H1 (cell line): ENCODE results near the gene CCNT2. TPM values are rescaled to one million over a fixed set of nuclear protein-coding genes. Genes with fewer than 3 reads are reported as not detected.

Source experiments
- CTCF ChIA-PET: fragments of 300-600 bp; sonication (Branson Sonifier 250); formaldehyde crosslinking; loops from one replicate; lab custom pipeline; 2021; ENCODE audit not compliant: partially characterized antibody; lab: Charles Lee
- POLR2A ChIA-PET: fragments of 300-600 bp; sonication (Branson Sonifier 250); formaldehyde crosslinking; loops from one replicate; lab custom pipeline; 2021; ENCODE audit warnings: inconsistent platforms; ENCODE audit not compliant: partially characterized antibody; lab: Charles Lee
- DNase-seq, 2 experiments: peaks; one replicate each; pipeline versions ENCODE4 v3.0.0 to v3.0.0-alpha.2; 2010 to 2022; ENCODE audit warnings: low spot score in 2 of 2, low read depth in 1 of 2, mixed read lengths in 1 of 2
- FAIRE-seq: peaks from 2 replicates; lab custom pipeline; 2011; peaks lifted over from hg19 to GRCh38; lab: Jason Lieb, UNC
- H2AFZ ChIP-seq: 2 replicates; pipeline ENCODE4 v1.8.1; 2012; ENCODE audit warnings: low read length, inconsistent platforms
- H2AK5ac ChIP-seq: 2 replicates; pipeline ENCODE4 v1.6.1; 2013; ENCODE audit warnings: low read depth, low read length
- H2BK120ac ChIP-seq: replicated peaks from 2 replicates; pipeline ENCODE3; 2013; ENCODE audit warnings: low read depth, low read length, inconsistent platforms
- H2BK12ac ChIP-seq: 2 replicates; pipeline ENCODE4 v1.6.1; 2013; ENCODE audit warnings: low read depth, low read length
- H2BK15ac ChIP-seq: 2 replicates; pipeline ENCODE4 v1.6.1; 2013; ENCODE audit warnings: low read length
- H2BK20ac ChIP-seq: 2 replicates; pipeline ENCODE4 v1.6.1; 2013; ENCODE audit warnings: low read length
- H2BK5ac ChIP-seq: 2 replicates; pipeline ENCODE4 v1.6.1; 2013; ENCODE audit warnings: low read depth, low read length
- H3K14ac ChIP-seq: 2 replicates; pipeline ENCODE4 v1.6.1; 2013; ENCODE audit warnings: inconsistent platforms; ENCODE audit not compliant: insufficient read length
- H3K18ac ChIP-seq: 2 replicates; pipeline ENCODE4 v1.6.1; 2013; ENCODE audit warnings: low read length; ENCODE audit errors: extremely low read depth
- H3K23ac ChIP-seq: 2 replicates; pipeline ENCODE4 v1.6.1; 2013; ENCODE audit warnings: inconsistent platforms; ENCODE audit not compliant: insufficient read length
- H3K23me2 ChIP-seq: 2 replicates; pipeline ENCODE4 v1.6.1; 2013; ENCODE audit warnings: low read depth, low read length
- H3K27ac ChIP-seq: 2 replicates; pipeline ENCODE4 v1.6.1; 2011; ENCODE audit warnings: low read depth, low read length, inconsistent platforms
- H3K27me3 ChIP-seq, 4 experiments: replicated peaks in 1 of 4; 1 replicate in 1 of 4; 2 replicates in 3 of 4; pipeline versions ENCODE4 v1.6.1 to v1.8.1; 2011 to 2013; ENCODE audit warnings: low read length in 3 of 4, mild to moderate bottlenecking in 3 of 4, inconsistent platforms in 2 of 4, mixed read lengths in 2 of 4, moderate library complexity in 1 of 4; ENCODE audit not compliant: control insufficient read depth in 3 of 4, insufficient read depth in 3 of 4; ENCODE audit errors: extremely low read depth in 1 of 4
- H3K36me3 ChIP-seq, 4 experiments: 2 replicates each; pipeline versions ENCODE4 v1.6.1 to v1.8.1; 2011 to 2013; ENCODE audit warnings: mild to moderate bottlenecking in 4 of 4, low read length in 3 of 4, moderate library complexity in 2 of 4, control low read depth in 1 of 4, inconsistent platforms in 1 of 4; ENCODE audit not compliant: insufficient read depth in 4 of 4, control insufficient read depth in 2 of 4
- H3K4ac ChIP-seq: replicated peaks from 2 replicates; pipeline ENCODE3; 2013; ENCODE audit warnings: low read length, low read depth, mixed read lengths, inconsistent platforms; ENCODE audit not compliant: insufficient read length
- H3K4me1 ChIP-seq, 4 experiments: replicated peaks in 1 of 4; 1 replicate in 1 of 4; 2 replicates in 3 of 4; pipeline versions ENCODE4 v1.6.1 to v1.8.1; 2011 to 2013; ENCODE audit warnings: low read length in 3 of 4, inconsistent platforms in 2 of 4, mixed read lengths in 1 of 4; ENCODE audit not compliant: insufficient read depth in 4 of 4, control insufficient read depth in 3 of 4
- H3K4me2 ChIP-seq, 2 experiments: 2 replicates each; pipeline versions ENCODE4 v1.6.1 to v1.8.1; 2011 to 2013; ENCODE audit warnings: low read depth in 2 of 2, low read length in 2 of 2, control low read depth in 1 of 2, inconsistent platforms in 1 of 2, mild to moderate bottlenecking in 1 of 2; ENCODE audit not compliant: insufficient read depth in 1 of 2
- H3K4me3 ChIP-seq, 4 experiments: fragments of 200-600, 300-600 bp in 1 of 4; sonication (generic), shearing (Covaris generic), sonication (Bioruptor Twin) in 1 of 4; 2 replicates each; pipeline versions ENCODE4 v1.5.1 to v1.8.1; 2011 to 2016; ENCODE audit warnings: low read length in 4 of 4, low read depth in 3 of 4, control low read depth in 2 of 4, inconsistent platforms in 2 of 4, mild to moderate bottlenecking in 2 of 4, mixed read lengths in 1 of 4, moderate library complexity in 1 of 4; ENCODE audit not compliant: insufficient read depth in 2 of 4; ENCODE audit errors: extremely low read depth in 1 of 4
- H3K56ac ChIP-seq: replicated peaks from 2 replicates; pipeline ENCODE3; 2013; ENCODE audit warnings: low read depth, mild to moderate bottlenecking, mixed read lengths, low read length, inconsistent platforms; ENCODE audit not compliant: insufficient read length
- H3K79me1 ChIP-seq: 2 replicates; pipeline ENCODE4 v1.6.1; 2013; ENCODE audit warnings: low read depth, low read length, control low read depth
- H3K79me2 ChIP-seq, 2 experiments: 2 replicates each; pipeline versions ENCODE4 v1.6.1 to v1.8.1; 2012 to 2013; ENCODE audit warnings: low read length in 2 of 2, mild to moderate bottlenecking in 2 of 2, inconsistent platforms in 1 of 2; ENCODE audit not compliant: insufficient read depth in 2 of 2, control insufficient read depth in 1 of 2
- H3K9ac ChIP-seq, 4 experiments: replicated peaks in 1 of 4; 1 replicate in 1 of 4; 2 replicates in 3 of 4; pipeline versions ENCODE4 v1.6.1 to v1.8.1; 2011 to 2013; ENCODE audit warnings: low read depth in 3 of 4, low read length in 3 of 4, control low read depth in 2 of 4, mild to moderate bottlenecking in 2 of 4, moderate library complexity in 2 of 4, inconsistent platforms in 1 of 4; ENCODE audit errors: extremely low read depth in 1 of 4
- H3K9me3 ChIP-seq, 2 experiments: 2 replicates each; pipeline versions ENCODE4 v1.6.1 to v1.8.1; 2012 to 2013; ENCODE audit warnings: mild to moderate bottlenecking in 2 of 2, moderate library complexity in 2 of 2, control low read depth in 1 of 2, inconsistent platforms in 1 of 2, low read depth in 1 of 2, low read length in 1 of 2, mixed read lengths in 1 of 2; ENCODE audit not compliant: insufficient read depth in 2 of 2
- H4K20me1 ChIP-seq, 2 experiments: replicated peaks in 1 of 2; 2 replicates each; pipeline versions ENCODE3 to v1.8.1; 2011 to 2013; ENCODE audit warnings: inconsistent platforms in 2 of 2, low read length in 2 of 2, mild to moderate bottlenecking in 1 of 2; ENCODE audit not compliant: insufficient read depth in 2 of 2, control insufficient read depth in 1 of 2
- H4K5ac ChIP-seq: 2 replicates; pipeline ENCODE4 v1.6.1; 2013; ENCODE audit warnings: low read length, low read depth, mixed read lengths, inconsistent platforms; ENCODE audit not compliant: insufficient read length
- H4K8ac ChIP-seq: 2 replicates; pipeline ENCODE4 v1.8.0; 2013; ENCODE audit warnings: mild to moderate bottlenecking, moderate library complexity, low read length, inconsistent platforms; ENCODE audit not compliant: insufficient read depth; ENCODE audit errors: extremely low read depth
- H4K91ac ChIP-seq: replicated peaks from 2 replicates; pipeline ENCODE3; 2013; ENCODE audit warnings: low read length, mixed read lengths, inconsistent platforms; ENCODE audit not compliant: insufficient read length
- CBX5 ChIP-seq: fragments of 300-800, 300-1000 bp; sonication (generic); IDR thresholded peaks from 2 replicates; pipeline ENCODE4 v1.7.1; 2016; ENCODE audit warnings: antibody characterized with exemption, low read length, low read depth
- MAFK ChIP-seq: IDR thresholded peaks from 2 replicates; pipeline ENCODE4 v1.6.1; 2012; ENCODE audit warnings: low read depth, mild to moderate bottlenecking, improper control_type of control experiment, low read length
- RXRA ChIP-seq: IDR thresholded peaks from 2 replicates; pipeline ENCODE4 v1.6.1; 2011; ENCODE audit warnings: low read depth, mild to moderate bottlenecking, low read length, moderate library complexity; ENCODE audit not compliant: insufficient read depth
- WGBS, 2 experiments: shearing (Covaris generic) in 1 of 2; methylation state at CpG; one replicate each; pipeline versions ENCODE4 v1.1.6 to v1.1.7; 2013 to 2015; ENCODE audit warnings: low lambda C conversion rate in 2 of 2, mixed read lengths in 2 of 2, inconsistent platforms in 1 of 2, low coverage in 1 of 2, missing lambda C conversion rate in 1 of 2; ENCODE audit not compliant: insufficient replicate concordance in 2 of 2, insufficient coverage in 1 of 2, insufficient read length in 1 of 2; ENCODE audit errors: extremely low coverage in 1 of 2, missing lambda C conversion rate in 1 of 2; 5-methylcytosine and 5-hydroxymethylcytosine counted together
- polyA plus RNA-seq, 7 experiments: library from polyadenylated mRNA; depleted of rRNA in 3 of 7; stranded (reverse) in 5 of 7; unstranded in 2 of 7; fragments of >200 nt in 5 of 7; fragments of 200-250 nt in 2 of 7; gene quantifications; 1 replicate in 5 of 7; 2 replicates in 1 of 7; 4 replicates in 1 of 7; pipeline versions ENCODE4 v1.2.1 to v1.2.3, GENCODE V29; 2011 to 2013; ENCODE audit warnings: missing spikeins in 2 of 7, mixed read lengths in 2 of 7
- total RNA-seq: library from RNA; stranded (reverse); fragmentation: NEBNext Ultra II Directional; extraction: Animal tissue kit (Norgen Biotek cat#: 25700); gene quantifications from 2 replicates; pipeline ENCODE4 v1.2.1, GENCODE V29; 2021

CCNT2 gene
- total and polyA plus RNA-seq, 2 of the 8 experiments (the other 6 are each of a cell fraction or from before 2014, with no cell fraction given): 13.0 to 39.7 TPM

GRCh38 chr2:134927195-134927594 lies 8.6 kb downstream of the CCNT2 start:
- DNase-seq: no peak
- H3K4ac ChIP-seq: no peak overlapping the region
- CTCF ChIA-PET: no interaction called here

More at GRCh38 chr2:134927195-134927594, 8.6 kb downstream of the CCNT2 start:
- Histone ChIP-seq H4K5ac (no peak overlapping the region), H3K23me2 (no peaks in the 10 kb centered on the region), H3K4me3 (no peak overlapping the region), H2BK20ac (no peak overlapping the region), H3K27ac (no peak overlapping the region), H4K20me1 (peaks cover 15% of the 10 kb centered on the region in 2 experiments), H3K36me3 (peaks cover 0 to 7% (median under 1%) of the 10 kb centered on the region in 4 experiments; a peak in 1 of 8 replicates), H4K8ac (no peak overlapping the region), H2BK15ac (no peak overlapping the region), H3K18ac (no peak overlapping the region), H4K91ac (no peak overlapping the region), H2AFZ (no peak overlapping the region), H3K23ac (no peak overlapping the region), H3K9me3 (no peaks in the 10 kb centered on the region), H2BK12ac (no peak overlapping the region), H3K4me2 (no peak overlapping the region), H3K4me1 (no peaks in the 10 kb centered on the region), H3K9ac (no peak overlapping the region), H3K79me2 (peaks cover 30 to 100% of the 10 kb centered on the region in 2 experiments), H3K27me3 (no peaks in the 10 kb centered on the region), H2BK120ac (no peak overlapping the region), H3K56ac (no peak overlapping the region), H3K14ac (no peak overlapping the region), H3K79me1 (no peaks in the 10 kb centered on the region), H2BK5ac (no peak overlapping the region), H2AK5ac (no peak overlapping the region)
- TF ChIP-seq RXRA: no peak
- no peak for TF ChIP-seq CBX5
- TF ChIP-seq MAFK: 0 out of 2 replicates have a peak, but pooled peaks have one; percentile 9
- 94% methylated on average over 3 of the region's 3 CpGs; no CpG with 5 or more reads in 1 of the 2 experiments for WGBS, 2 experiments
- POLR2A ChIA-PET: interaction anchor here (0.6 to 2.6 kb wide), 2 partner anchors 9 to 143 kb away, joined by 5 to 10 read pairs; partner anchors contain the start of gene CCNT2
- FAIRE-seq: no peak
